ENCODE measurements around the gene DISP1.
A peak's percentile ranks its signal among the peaks of the same experiment; 100 is the strongest.

DNA sequence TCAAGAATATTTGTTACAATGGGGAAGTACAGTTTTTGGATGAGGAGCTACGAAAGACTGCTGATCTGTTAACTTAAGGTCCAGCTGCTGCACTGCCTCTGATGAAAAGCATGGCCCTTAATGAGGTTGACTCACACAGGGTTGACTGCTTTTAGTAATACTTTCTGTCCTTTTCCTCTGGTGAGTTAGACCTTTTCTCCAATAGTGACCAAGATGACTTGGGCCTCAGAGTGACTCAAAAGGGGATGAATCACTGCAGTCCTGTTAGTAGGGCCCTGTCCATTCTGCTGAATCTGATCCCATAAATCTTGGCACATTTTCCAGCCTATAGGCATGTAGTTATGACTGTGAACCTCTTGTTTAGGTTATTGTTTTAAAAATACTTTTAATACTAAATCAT, 2.7 kb downstream of the DISP1 start:
- TF ChIP-seq, protein P1, sequence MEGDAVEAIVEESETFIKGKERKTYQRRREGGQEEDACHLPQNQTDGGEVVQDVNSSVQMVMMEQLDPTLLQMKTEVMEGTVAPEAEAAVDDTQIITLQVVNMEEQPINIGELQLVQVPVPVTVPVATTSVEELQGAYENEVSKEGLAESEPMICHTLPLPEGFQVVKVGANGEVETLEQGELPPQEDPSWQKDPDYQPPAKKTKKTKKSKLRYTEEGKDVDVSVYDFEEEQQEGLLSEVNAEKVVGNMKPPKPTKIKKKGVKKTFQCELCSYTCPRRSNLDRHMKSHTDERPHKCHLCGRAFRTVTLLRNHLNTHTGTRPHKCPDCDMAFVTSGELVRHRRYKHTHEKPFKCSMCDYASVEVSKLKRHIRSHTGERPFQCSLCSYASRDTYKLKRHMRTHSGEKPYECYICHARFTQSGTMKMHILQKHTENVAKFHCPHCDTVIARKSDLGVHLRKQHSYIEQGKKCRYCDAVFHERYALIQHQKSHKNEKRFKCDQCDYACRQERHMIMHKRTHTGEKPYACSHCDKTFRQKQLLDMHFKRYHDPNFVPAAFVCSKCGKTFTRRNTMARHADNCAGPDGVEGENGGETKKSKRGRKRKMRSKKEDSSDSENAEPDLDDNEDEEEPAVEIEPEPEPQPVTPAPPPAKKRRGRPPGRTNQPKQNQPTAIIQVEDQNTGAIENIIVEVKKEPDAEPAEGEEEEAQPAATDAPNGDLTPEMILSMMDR (IDR thresholded peaks at IDR 0.05) = no peak
- peak in 1 of 2 donors; percentile 15 for TF ChIP-seq POLR2A (IDR thresholded peaks at IDR 0.05)
